Neural progenitor cell (in vitro differentiated cells): ENCODE data around the gene CD79A.

ENCODE experiments used
- CTCF ChIP-seq: fragments of 200-600 bp; sonication (generic); IDR thresholded peaks from 2 replicates; pipeline ENCODE4 v1.5.1; 2017; ENCODE audit warnings: antibody characterized with exemption, mild to moderate bottlenecking
- EZH2 ChIP-seq: fragments of 200-600 bp; sonication (generic); IDR thresholded peaks from 2 replicates; pipeline ENCODE4 v1.6.1; 2017; ENCODE audit warnings: antibody characterized with exemption, mild to moderate bottlenecking, moderate library complexity

- no peak for TF ChIP-seq EZH2
- no peak for TF ChIP-seq CTCF
Measured at GRCh38 chr19:41843371-41843770, 33.7 kb upstream of the CD79A start.
